T-helper 2 cell treated with Interferon-gamma antibody and Interleukin-4, amounts not matched to agents 100 ng/mL and 5 ng/mL, for 36 hours (primary cell): ENCODE measurements around the gene TGFBR3. TPM values are rescaled to one million over a fixed set of nuclear protein-coding genes. Genes with fewer than 3 reads are reported as not detected.

Experiments
- intact Hi-C: fragments of 100-400 bp; cut with micrococcal nuclease; formaldehyde crosslinking; loops from one replicate; pipeline ENCODE4 v1.15.1; 2023
- total RNA-seq: library from RNA; stranded (reverse); gene quantifications from 2 replicates; pipeline ENCODE4 v1.2.3, GENCODE V29; 2022

TGFBR3 gene
- total RNA-seq, 1 donor from 2014 or later, result 14.5 TPM

- intact Hi-C loops, result no loop called here
These were observed 144.0 kb downstream of the TGFBR3 start for GRCh38 chr1:91741906-91742305.

- intact Hi-C loops, result no loop called here
These were observed 144.7 kb downstream of the TGFBR3 start for GRCh38 chr1:91741301-91741700.

- intact Hi-C loops, result no loop called here
These were observed 148.3 kb downstream of the TGFBR3 start for GRCh38 chr1:91737650-91738049.

GRCh38 chr1:91736715-91737615 is 149.0 kb downstream of the TGFBR3 start:
- intact Hi-C loops, result no loop called here

GRCh38 chr1:91736146-91736714 is 149.7 kb downstream of the TGFBR3 start:
- intact Hi-C loops, result no loop called here

GRCh38 chr1:91735266-91735845 is 150.6 kb downstream of the TGFBR3 start:
- intact Hi-C loops, result no loop called here

GRCh38 chr1:91734761-91735160 is 151.2 kb downstream of the TGFBR3 start:
- intact Hi-C loops, result no loop called here

- intact Hi-C loops, result no loop called here
These were observed 152.7 kb downstream of the TGFBR3 start for GRCh38 chr1:91733108-91733710.

- intact Hi-C loops, result no loop called here
These were observed 153.5 kb downstream of the TGFBR3 start for GRCh38 chr1:91732291-91733107.

GRCh38 chr1:91731815-91732214 is 154.1 kb downstream of the TGFBR3 start:
- intact Hi-C loops, result no loop called here

GRCh38 chr1:91730801-91731732 is 154.9 kb downstream of the TGFBR3 start:
- intact Hi-C loops, result no loop called here

GRCh38 chr1:91729621-91730358 is 156.2 kb downstream of the TGFBR3 start:
- intact Hi-C loops, result no loop called here

GRCh38 chr1:91727763-91728162 is 158.2 kb downstream of the TGFBR3 start:
- intact Hi-C loops, result no loop called here

GRCh38 chr1:91725989-91726721 is 159.8 kb downstream of the TGFBR3 start:
- intact Hi-C loops, result no loop called here

GRCh38 chr1:91725618-91725988 is 160.3 kb downstream of the TGFBR3 start:
- intact Hi-C loops, result no loop called here

- intact Hi-C loops, result no loop called here
These were observed 161.3 kb downstream of the TGFBR3 start for GRCh38 chr1:91724644-91725043.

GRCh38 chr1:91724231-91724630 is 161.7 kb downstream of the TGFBR3 start:
- intact Hi-C loops, result no loop called here

GRCh38 chr1:91720044-91720443 is 165.9 kb downstream of the TGFBR3 start:
- intact Hi-C loops, result no loop called here

- intact Hi-C loops, result no loop called here
These were observed 167.1 kb downstream of the TGFBR3 start for GRCh38 chr1:91718877-91719276.
